MM.1S (cell line): ENCODE measurements around the gene HOXD4.

Experiments used
- DNase-seq: peaks from one replicate; pipeline ENCODE4 v3.0.0-alpha.2; 2015
- H2AFZ ChIP-seq: fragments of 300-600 bp; sonication (generic); 2 replicates; pipeline ENCODE4 v1.6.0; 2016; ENCODE audit warnings: antibody characterized with exemption, low read length
- H3F3A ChIP-seq: fragments of 300-600 bp; sonication (generic); 2 replicates; pipeline ENCODE4 v1.6.1; 2016; ENCODE audit warnings: mild to moderate bottlenecking, antibody characterized with exemption, low read length, moderate library complexity, mixed read lengths; ENCODE audit not compliant: insufficient read depth
- H3K27ac ChIP-seq: fragments of 300-600 bp; sonication (generic); 2 replicates; pipeline ENCODE4 v1.5.1; 2016; ENCODE audit warnings: mild to moderate bottlenecking, low read length
- H3K27me3 ChIP-seq: fragments of 300-600 bp; sonication (generic); replicated peaks from 2 replicates; pipeline ENCODE4 v1.6.0; 2016; ENCODE audit warnings: low read length; ENCODE audit not compliant: insufficient read depth
- H3K36me3 ChIP-seq: fragments of 300-600 bp; sonication (generic); replicated peaks from 2 replicates; pipeline ENCODE4 v1.6.1; 2016; ENCODE audit warnings: mild to moderate bottlenecking, low read length, mixed read lengths; ENCODE audit not compliant: insufficient read depth
- H3K4me1 ChIP-seq: fragments of 300-600 bp; sonication (generic); 2 replicates; pipeline ENCODE4 v1.6.1; 2016; ENCODE audit warnings: low read length, mixed read lengths
- H3K4me2 ChIP-seq: fragments of 300-600 bp; sonication (generic); 2 replicates; pipeline ENCODE4 v1.6.0; 2016; ENCODE audit warnings: low read depth, low read length
- H3K4me3 ChIP-seq: fragments of 300-600 bp; sonication (generic); 2 replicates; pipeline ENCODE4 v1.5.1; 2016; ENCODE audit warnings: low read length, mixed read lengths
- H3K79me2 ChIP-seq: fragments of 300-600 bp; sonication (generic); 2 replicates; pipeline ENCODE4 v1.6.1; 2016; ENCODE audit warnings: mixed run types, low read length, mixed read lengths
- H3K9ac ChIP-seq: fragments of 300-600 bp; sonication (generic); 2 replicates; pipeline ENCODE4 v1.6.1; 2016; ENCODE audit warnings: low read length, mixed read lengths
- H3K9me2 ChIP-seq: fragments of 300-600 bp; sonication (generic); replicated peaks from 2 replicates; pipeline ENCODE4 v1.6.1; 2016; ENCODE audit warnings: mild to moderate bottlenecking, low read length, mixed read lengths; ENCODE audit not compliant: insufficient read depth
- H3K9me3 ChIP-seq: fragments of 300-600 bp; sonication (generic); replicated peaks from 2 replicates; pipeline ENCODE4 v1.6.1; 2016; ENCODE audit warnings: mild to moderate bottlenecking, low read length, mixed read lengths; ENCODE audit not compliant: insufficient read depth
- H4K20me1 ChIP-seq: fragments of 300-600 bp; sonication (generic); 2 replicates; pipeline ENCODE4 v1.6.1; 2016; ENCODE audit warnings: mild to moderate bottlenecking, low read length, moderate library complexity, mixed read lengths; ENCODE audit not compliant: insufficient read depth
- EZH2 ChIP-seq: fragments of 300-600 bp; sonication (generic); optimal IDR thresholded peaks from 2 replicates; pipeline ENCODE3; 2017; ENCODE audit warnings: low read depth, mild to moderate bottlenecking, antibody characterized with exemption, low read length, mixed read lengths
- EZH2phosphoT487 ChIP-seq: fragments of 300-600 bp; sonication (generic); IDR thresholded peaks from 2 replicates; pipeline ENCODE4 v1.6.1; 2018; ENCODE audit warnings: antibody characterized with exemption, low read length
- TF ChIP-seq, protein P1 (sequence below): fragments of 300-600 bp; sonication (generic); IDR thresholded peaks from 2 replicates; pipeline ENCODE4 v1.5.1; 2016; ENCODE audit warnings: antibody characterized with exemption, low read length, mixed read lengths

HOXD4 gene

DNA sequence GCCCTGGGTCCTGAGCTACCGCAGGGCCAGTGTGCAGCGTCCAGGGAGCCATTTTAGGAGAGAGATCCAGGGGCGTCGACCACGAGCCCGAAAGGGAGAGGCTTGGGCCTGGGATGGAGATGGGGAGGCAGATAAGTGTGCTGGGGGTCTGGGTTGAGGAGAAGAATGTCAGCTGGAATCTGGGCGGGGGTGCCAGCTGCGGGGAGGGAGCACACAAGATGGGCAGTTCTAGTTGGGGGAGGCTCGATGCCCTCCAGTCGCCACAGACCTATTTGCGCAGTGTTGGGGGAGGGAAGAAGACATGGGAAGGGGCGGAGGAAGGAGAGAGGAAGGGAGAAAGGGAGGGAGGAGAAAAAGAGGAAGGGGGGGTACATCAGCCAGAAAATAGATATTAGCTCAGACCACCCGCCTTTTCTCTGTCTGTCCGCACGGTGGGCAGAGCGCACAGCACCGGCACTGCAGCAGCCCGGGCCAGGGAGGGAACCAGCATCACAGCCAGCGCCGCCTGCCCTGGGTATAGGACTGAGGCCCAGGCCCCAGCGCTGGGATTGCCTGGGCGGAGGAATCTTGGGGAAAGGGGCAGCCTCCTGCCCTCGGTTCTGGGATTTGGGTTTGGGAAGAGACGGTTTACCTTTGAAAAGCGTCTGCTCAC, 46.1 kb upstream of the HOXD4 start:
- Histone ChIP-seq H3K27me3 (peaks cover 26% of the 10 kb centered on the region), H3K27ac (no peak overlapping the region), H3F3A (no peaks in the 10 kb centered on the region), H3K4me1 (no peaks in the 10 kb centered on the region), H3K4me3 (no peak overlapping the region), H3K79me2 (no peaks in the 10 kb centered on the region), H4K20me1 (no peaks in the 10 kb centered on the region), H3K4me2 (no peak overlapping the region), H3K9me2 (no peaks in the 10 kb centered on the region), H2AFZ (no peak overlapping the region), H3K36me3 (no peaks in the 10 kb centered on the region), H3K9ac (no peak overlapping the region), H3K9me3 (no peaks in the 10 kb centered on the region)
- TF ChIP-seq EZH2phosphoT487 (no peak), EZH2 (no peak)
- TF ChIP-seq, protein P1, sequence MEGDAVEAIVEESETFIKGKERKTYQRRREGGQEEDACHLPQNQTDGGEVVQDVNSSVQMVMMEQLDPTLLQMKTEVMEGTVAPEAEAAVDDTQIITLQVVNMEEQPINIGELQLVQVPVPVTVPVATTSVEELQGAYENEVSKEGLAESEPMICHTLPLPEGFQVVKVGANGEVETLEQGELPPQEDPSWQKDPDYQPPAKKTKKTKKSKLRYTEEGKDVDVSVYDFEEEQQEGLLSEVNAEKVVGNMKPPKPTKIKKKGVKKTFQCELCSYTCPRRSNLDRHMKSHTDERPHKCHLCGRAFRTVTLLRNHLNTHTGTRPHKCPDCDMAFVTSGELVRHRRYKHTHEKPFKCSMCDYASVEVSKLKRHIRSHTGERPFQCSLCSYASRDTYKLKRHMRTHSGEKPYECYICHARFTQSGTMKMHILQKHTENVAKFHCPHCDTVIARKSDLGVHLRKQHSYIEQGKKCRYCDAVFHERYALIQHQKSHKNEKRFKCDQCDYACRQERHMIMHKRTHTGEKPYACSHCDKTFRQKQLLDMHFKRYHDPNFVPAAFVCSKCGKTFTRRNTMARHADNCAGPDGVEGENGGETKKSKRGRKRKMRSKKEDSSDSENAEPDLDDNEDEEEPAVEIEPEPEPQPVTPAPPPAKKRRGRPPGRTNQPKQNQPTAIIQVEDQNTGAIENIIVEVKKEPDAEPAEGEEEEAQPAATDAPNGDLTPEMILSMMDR, result no peak
- no peak for DNase-seq

DNA sequence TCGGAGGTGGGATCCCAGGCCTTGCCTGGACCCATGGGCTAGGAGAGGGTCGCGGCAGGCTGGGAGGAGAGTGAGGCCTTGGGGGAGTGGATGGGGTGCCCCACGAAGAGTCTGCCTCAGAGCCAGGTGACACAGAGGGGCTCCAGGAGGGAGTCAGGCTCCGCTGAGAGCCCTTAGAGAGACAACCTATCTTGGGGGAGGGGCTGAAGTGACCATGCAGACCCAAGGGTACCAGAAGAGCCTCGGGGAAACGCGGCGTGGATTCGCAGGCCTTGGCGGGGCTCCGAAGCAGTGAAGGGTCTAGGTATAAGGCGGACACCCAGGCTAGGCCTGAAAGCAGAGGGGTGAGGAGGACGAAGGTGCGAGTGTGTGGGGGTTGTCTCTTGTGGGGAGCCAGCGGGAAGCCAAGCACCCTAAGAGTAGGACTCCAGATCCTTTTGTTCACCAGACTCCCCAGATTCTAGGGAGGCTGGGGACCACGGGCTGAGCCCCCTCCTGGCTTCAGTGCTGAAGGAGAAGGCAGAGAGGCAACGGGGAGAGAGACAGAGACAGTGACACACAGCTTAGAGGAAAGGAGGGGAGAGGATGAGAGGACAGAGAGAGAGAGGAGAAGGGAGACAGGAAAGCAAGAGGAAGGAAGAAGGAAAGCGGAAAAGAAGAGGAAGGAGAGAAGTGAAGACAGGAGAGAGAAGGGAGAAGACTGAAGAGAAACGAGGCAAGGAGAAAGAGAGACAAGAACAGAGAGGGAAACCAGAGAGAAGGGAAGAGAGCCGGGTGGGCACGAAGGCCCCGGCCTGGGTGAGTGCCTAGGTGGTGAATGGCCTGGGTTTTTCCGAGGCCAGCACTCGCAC, 45.4 kb upstream of the HOXD4 start:
- no peak overlapping the region for H3K9ac ChIP-seq
- H3F3A ChIP-seq, result no peaks in the 10 kb centered on the region
- H3K4me1 ChIP-seq, result no peaks in the 10 kb centered on the region
- H3K27me3 ChIP-seq, result peaks cover 32% of the 10 kb centered on the region
- H3K27ac ChIP-seq, result no peak overlapping the region
- TF ChIP-seq, protein P1, result no peak
- TF ChIP-seq EZH2phosphoT487 (no peak), EZH2 (no peak)
- no peak overlapping the region for H3K4me3 ChIP-seq
- H3K79me2 ChIP-seq, result no peaks in the 10 kb centered on the region
- DNase-seq, result no peak
- H3K4me2 ChIP-seq, result no peak overlapping the region
- H2AFZ ChIP-seq, result no peak overlapping the region
- H4K20me1 ChIP-seq, result no peaks in the 10 kb centered on the region
- no peaks in the 10 kb centered on the region for H3K36me3 ChIP-seq
- H3K9me2 ChIP-seq, result no peaks in the 10 kb centered on the region
- no peaks in the 10 kb centered on the region for H3K9me3 ChIP-seq

DNA sequence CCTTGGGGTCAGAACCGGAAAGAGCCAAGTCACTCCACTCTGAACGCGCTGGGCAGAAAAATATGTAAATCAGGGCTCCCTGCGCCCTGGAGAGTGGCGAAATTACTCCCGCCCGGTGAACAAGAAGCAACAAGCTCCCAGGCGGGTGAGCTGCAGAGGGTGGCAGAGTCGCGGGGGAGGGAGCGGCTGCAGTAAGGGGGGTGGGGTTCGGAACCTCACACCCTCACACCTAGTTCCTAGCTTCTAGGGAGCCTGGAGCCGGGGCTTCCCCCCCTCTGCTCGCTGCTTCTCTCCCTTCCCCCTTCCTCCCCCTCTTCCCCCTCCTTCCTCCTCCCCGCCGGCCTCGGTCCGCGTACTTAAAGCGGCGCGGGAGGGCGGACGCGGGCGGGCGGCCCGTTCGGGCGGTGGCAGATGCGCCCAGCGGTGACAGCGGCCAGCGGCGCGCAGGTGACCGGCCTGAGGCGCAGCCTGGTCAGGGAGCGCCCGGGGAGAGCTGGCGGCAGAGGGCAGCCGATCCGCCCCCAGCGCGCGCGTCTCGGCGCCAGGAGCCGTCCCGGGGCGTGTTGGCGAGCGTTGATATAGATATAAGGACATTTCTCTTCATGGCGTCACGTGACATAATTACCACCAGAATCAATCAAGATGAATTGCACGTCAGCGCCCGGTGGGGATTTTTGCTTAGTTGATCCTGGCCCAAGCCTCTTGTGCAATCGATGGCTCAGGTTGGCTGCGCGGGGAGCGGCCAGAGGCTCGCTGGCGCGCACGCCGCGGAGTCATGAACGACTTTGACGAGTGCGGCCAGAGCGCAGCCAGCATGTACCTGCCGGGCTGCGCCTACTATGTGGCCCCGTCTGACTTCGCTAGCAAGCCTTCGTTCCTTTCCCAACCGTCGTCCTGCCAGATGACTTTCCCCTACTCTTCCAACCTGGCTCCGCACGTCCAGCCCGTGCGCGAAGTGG, 44.5 kb upstream of the HOXD4 start, which contains the start of gene HOXD11:
Gene HOXD11 (plus strand): TSS at position 700 of the 959 bp plus-strand sequence. CDS start 76 bp downstream, at position 776.
- no peaks in the 10 kb centered on the region for H3K9me2 ChIP-seq
- no peak within 1 kb of the TSS for H3K4me3 ChIP-seq
- H3K36me3 ChIP-seq, result no peaks in the 10 kb centered on the region
- DNase-seq, result no peak
- H3K27me3 ChIP-seq, result peaks cover 35% of the 10 kb centered on the region
- H2AFZ ChIP-seq, result no peak within 1 kb of the TSS
- TF ChIP-seq EZH2phosphoT487, result no peak
- TF ChIP-seq, protein P1, result no peak
- no peak for TF ChIP-seq EZH2
- H3F3A ChIP-seq, result no peaks in the 10 kb centered on the region
- H3K79me2 ChIP-seq, result no peaks in the 10 kb centered on the region
- H4K20me1 ChIP-seq, result no peaks in the 10 kb centered on the region
- H3K27ac ChIP-seq, result no peak within 1 kb of the TSS
- H3K4me1 ChIP-seq, result no peaks in the 10 kb centered on the region
- no peaks in the 10 kb centered on the region for H3K9me3 ChIP-seq
- H3K9ac ChIP-seq, result no peak within 1 kb of the TSS
- H3K4me2 ChIP-seq, result no peak within 1 kb of the TSS
